NCI-H345 treated with DMSO at 0.1 percent for 48 hours (cell line): ENCODE measurements around the gene FAM53C.
"Not testable (repeated sequence)": the region's sequence is repeated elsewhere in the genome, so short reads cannot be mapped to it uniquely, and the experiment has no call there.

Experiments used
- DNase-seq: peaks from one replicate; lab custom pipeline; 2025; ENCODE audit not compliant: unreplicated experiment; lab: John Stamatoyannopoulos, UW

Gene FAM53C

GRCh38 chr5:138389332-138389731 is 51.3 kb downstream of the FAM53C start:
- no peak for DNase-seq

- DNase-seq: not testable (repeated sequence)
Measured at GRCh38 chr5:138389911-138390310, 51.8 kb downstream of the FAM53C start.

- no peak for DNase-seq
Measured at GRCh38 chr5:138391859-138392386, 53.9 kb downstream of the FAM53C start.
